Vagina (tissue), 2 donors: ENCODE data around the gene CRTC1. TPM values are rescaled to one million over a fixed set of nuclear protein-coding genes. Genes with fewer than 3 reads are reported as not detected.

ENCODE experiments used
- DNase-seq, 2 donors: peaks; one replicate each; pipeline ENCODE4 v3.0.0-alpha.2; 2017; ENCODE audit errors: extremely low spot score in 2 of 2
- H3K27ac ChIP-seq: fragments of 200-600 bp; sonication (generic); one replicate; pipeline ENCODE4 v1.5.1; 2019
- H3K27me3 ChIP-seq: fragments of 200-600 bp; sonication (generic); one replicate; pipeline ENCODE4 v1.5.1; 2019
- H3K36me3 ChIP-seq, 2 donors: fragments of 200-600 bp; sonication (generic); one replicate each; pipeline ENCODE4 v1.5.1; 2017 to 2019
- H3K4me1 ChIP-seq: fragments of 200-600 bp; sonication (generic); one replicate; pipeline ENCODE4 v1.5.1; 2019
- H3K4me3 ChIP-seq, 2 donors: fragments of 200-600 bp; sonication (generic); 1 replicate in 1 of 2; 2 replicates in 1 of 2; pipeline ENCODE4 v1.5.1; 2016 to 2019
- H3K9me3 ChIP-seq: fragments of 200-600 bp; sonication (generic); one replicate; pipeline ENCODE4 v1.5.1; 2019
- CTCF ChIP-seq, 3 experiments: fragments of 450-650 bp in 2 of 3; fragments of 200-600 bp in 1 of 3; sonication (generic) in 1 of 3; IDR thresholded peaks; one replicate each; pipeline ENCODE4 v1.5.1; 2017 to 2019; ENCODE audit warnings: antibody characterized with exemption in 3 of 3, mild to moderate bottlenecking in 2 of 3, moderate library complexity in 2 of 3
- POLR2A ChIP-seq, 2 donors: fragments of 450-650 bp; IDR thresholded peaks; one replicate each; pipeline ENCODE4 v1.6.1; 2017; ENCODE audit warnings: antibody characterized with exemption in 2 of 2, mild to moderate bottlenecking in 2 of 2, moderate library complexity in 2 of 2
- POLR2AphosphoS5 ChIP-seq, 2 donors: sonication (generic); formaldehyde crosslinking; IDR thresholded peaks; one replicate each; pipeline ENCODE4 v1.9.0; 2017; ENCODE audit warnings: antibody characterized with exemption in 2 of 2, mild to moderate bottlenecking in 2 of 2, low read depth in 1 of 2; ENCODE audit not compliant: insufficient read depth in 1 of 2
- intact Hi-C: fragments of 100-400 bp; cut with DNase I; formaldehyde crosslinking; loops from one replicate; pipeline ENCODE4 v1.15.1; 2023
- total RNA-seq: library from RNA; depleted of rRNA; stranded (reverse); fragments of >200 nt; gene quantifications from one replicate; pipeline ENCODE4 v1.2.3, GENCODE V29; 2016

CRTC1 gene
- total RNA-seq, 1 donor from 2014 or later: 7.4 TPM

- no peaks in the 10 kb centered on the region for H3K36me3 ChIP-seq
- intact Hi-C loops: no loop called here
- H3K9me3 ChIP-seq: no peaks in the 10 kb centered on the region
- no peak for DNase-seq
- no peak overlapping the region for H3K4me3 ChIP-seq
- H3K4me1 ChIP-seq: peaks cover 51% of the 10 kb centered on the region
- H3K27ac ChIP-seq: no peak overlapping the region
- TF ChIP-seq POLR2A (IDR thresholded peaks at IDR 0.05) (no peak), POLR2AphosphoS5 (IDR thresholded peaks at IDR 0.05; ENCODE audit: insufficient read depth in 1 of 2, low read depth in 1 of 2) (no peak), CTCF (IDR thresholded peaks at IDR 0.05) (no peak)
- H3K27me3 ChIP-seq: peaks cover 15% of the 10 kb centered on the region
Measured at GRCh38 chr19:18788529-18789421, 105.3 kb downstream of the CRTC1 start.

GRCh38 chr19:18789422-18789869, 106.0 kb downstream of the CRTC1 start:
- intact Hi-C loops: no loop called here
- H3K9me3 ChIP-seq: no peaks in the 10 kb centered on the region
- peak overlapping the region; percentile 25 to 32 for H3K4me3 ChIP-seq
- TF ChIP-seq POLR2A (IDR thresholded peaks at IDR 0.05) (no peak), POLR2AphosphoS5 (IDR thresholded peaks at IDR 0.05; ENCODE audit: insufficient read depth in 1 of 2, low read depth in 1 of 2) (no peak), CTCF (IDR thresholded peaks at IDR 0.05) (no peak)
- H3K4me1 ChIP-seq: peaks cover 51% of the 10 kb centered on the region
- no peak overlapping the region for H3K27ac ChIP-seq
- H3K27me3 ChIP-seq: peaks cover 15% of the 10 kb centered on the region
- no peak for DNase-seq
- H3K36me3 ChIP-seq: no peaks in the 10 kb centered on the region

- peak overlapping the region; percentile 25 to 32 for H3K4me3 ChIP-seq
- H3K9me3 ChIP-seq: no peaks in the 10 kb centered on the region
- H3K4me1 ChIP-seq: peaks cover 51% of the 10 kb centered on the region
- TF ChIP-seq POLR2A (IDR thresholded peaks at IDR 0.05) (no peak), CTCF (IDR thresholded peaks at IDR 0.05) (no peak), POLR2AphosphoS5 (IDR thresholded peaks at IDR 0.05; ENCODE audit: insufficient read depth in 1 of 2, low read depth in 1 of 2) (no peak)
- H3K36me3 ChIP-seq: no peaks in the 10 kb centered on the region
- no peak for DNase-seq
- intact Hi-C loops: no loop called here
- no peak overlapping the region for H3K27ac ChIP-seq
- H3K27me3 ChIP-seq: peaks cover 15% of the 10 kb centered on the region
Measured at GRCh38 chr19:18789883-18790565, 106.5 kb downstream of the CRTC1 start.

GRCh38 chr19:18790566-18791314, 107.3 kb downstream of the CRTC1 start, which contains the start of gene COMP:
Gene COMP (minus strand): TSS chr19:18791305. CDS start chr19:18791269, 36 bp downstream.
- TF ChIP-seq POLR2A (IDR thresholded peaks at IDR 0.05): no peak
- TF ChIP-seq CTCF (IDR thresholded peaks at IDR 0.05): no peak
- TF ChIP-seq POLR2AphosphoS5 (IDR thresholded peaks at IDR 0.05; ENCODE audit: insufficient read depth in 1 of 2, low read depth in 1 of 2): no peak
- peak within 1 kb of the TSS; percentile 25 to 32 for H3K4me3 ChIP-seq
- H3K36me3 ChIP-seq: no peaks in the 10 kb centered on the region
- intact Hi-C loops: no loop called here
- peaks cover 15% of the 10 kb centered on the region for H3K27me3 ChIP-seq
- no peak for DNase-seq
- H3K4me1 ChIP-seq: peaks cover 49% of the 10 kb centered on the region
- no peak within 1 kb of the TSS for H3K27ac ChIP-seq
- H3K9me3 ChIP-seq: no peaks in the 10 kb centered on the region
